Stimulated activated memory B cell treated with anti-CD40 and anti-IgM and Interleukin-4, amounts not matched to agents 10 μg/mL and 1 μg/mL and 100 μg/mL, for 72 hours (primary cell): ENCODE results near the gene PGRMC2.

ENCODE experiments used
- ATAC-seq: fragments of 150-1000 bp; cut with Tn5 transposase; 2 replicates; pipeline ENCODE4 v1.10.0; 2021
- H3K27ac Mint-ChIP-seq: one replicate; pipeline ENCODE4 v1.8.0; 2022; ENCODE audit warnings: mild to moderate bottlenecking, mixed read lengths
- H3K27me3 Mint-ChIP-seq: one replicate; pipeline ENCODE4 v1.8.0; 2022; ENCODE audit warnings: mixed read lengths
- H3K36me3 Mint-ChIP-seq: one replicate; pipeline ENCODE4 v1.8.0; 2022; ENCODE audit warnings: mixed read lengths
- H3K4me1 Mint-ChIP-seq: one replicate; pipeline ENCODE4 v1.8.0; 2022; ENCODE audit warnings: mixed read lengths
- H3K4me3 Mint-ChIP-seq: one replicate; pipeline ENCODE4 v1.8.0; 2022; ENCODE audit warnings: mild to moderate bottlenecking, moderate library complexity, mixed read lengths
- H3K9me3 Mint-ChIP-seq: one replicate; pipeline ENCODE4 v1.8.0; 2022; ENCODE audit warnings: mixed read lengths

The PGRMC2 gene

GRCh38 chr4:128287141-128287870 lies at the start of gene PGRMC2:
TSS of gene PGRMC2 (minus strand) at chr4:128287813. CDS start at chr4:128287790, 23 bp downstream.
- Mint-ChIP-seq H3K4me1 (peaks cover 36% of the 10 kb centered on the region), H3K27ac (peak within 1 kb of the TSS; percentile 70), H3K4me3 (peak within 1 kb of the TSS; percentile 94), H3K9me3 (no peaks in the 10 kb centered on the region), H3K36me3 (no peaks in the 10 kb centered on the region), H3K27me3 (no peaks in the 10 kb centered on the region)
- peak; percentile 2 for ATAC-seq

- no peaks in the 10 kb centered on the region for H3K27me3 Mint-ChIP-seq
- peaks cover 6% of the 10 kb centered on the region for H3K36me3 Mint-ChIP-seq
- no peaks in the 10 kb centered on the region for H3K4me1 Mint-ChIP-seq
- H3K27ac Mint-ChIP-seq, result no peak overlapping the region
- no peak for ATAC-seq
- no peaks in the 10 kb centered on the region for H3K9me3 Mint-ChIP-seq
- no peak overlapping the region for H3K4me3 Mint-ChIP-seq
Measured at GRCh38 chr4:128335541-128335940, 47.9 kb upstream of the PGRMC2 start.

GRCh38 chr4:128334256-128334655 lies 46.6 kb upstream of the PGRMC2 start:
- H3K4me3 Mint-ChIP-seq, result no peak overlapping the region
- H3K4me1 Mint-ChIP-seq, result no peaks in the 10 kb centered on the region
- peaks cover 6% of the 10 kb centered on the region for H3K36me3 Mint-ChIP-seq

GRCh38 chr4:128333309-128334018 lies 45.9 kb upstream of the PGRMC2 start:
- no peak for ATAC-seq
- H3K4me1 Mint-ChIP-seq, result no peaks in the 10 kb centered on the region
- peaks cover 7% of the 10 kb centered on the region for H3K36me3 Mint-ChIP-seq
- no peak overlapping the region for H3K27ac Mint-ChIP-seq
- H3K27me3 Mint-ChIP-seq, result no peaks in the 10 kb centered on the region
- no peaks in the 10 kb centered on the region for H3K9me3 Mint-ChIP-seq
- no peak overlapping the region for H3K4me3 Mint-ChIP-seq

More at GRCh38 chr4:128334256-128334655, 46.6 kb upstream of the PGRMC2 start:
- Mint-ChIP-seq H3K9me3 (no peaks in the 10 kb centered on the region), H3K27ac (no peak overlapping the region), H3K27me3 (no peaks in the 10 kb centered on the region)
- no peak for ATAC-seq

GRCh38 chr4:128332081-128332480 lies 44.5 kb upstream of the PGRMC2 start:
- no peak for ATAC-seq

GRCh38 chr4:128329638-128330037 lies 42.0 kb upstream of the PGRMC2 start:
- no peaks in the 10 kb centered on the region for H3K9me3 Mint-ChIP-seq

More at GRCh38 chr4:128332081-128332480, 44.5 kb upstream of the PGRMC2 start:
- no peaks in the 10 kb centered on the region for H3K9me3 Mint-ChIP-seq
- peaks cover 13% of the 10 kb centered on the region for H3K36me3 Mint-ChIP-seq
- no peaks in the 10 kb centered on the region for H3K27me3 Mint-ChIP-seq
- H3K4me3 Mint-ChIP-seq, result no peak overlapping the region
- no peaks in the 10 kb centered on the region for H3K4me1 Mint-ChIP-seq
- no peak overlapping the region for H3K27ac Mint-ChIP-seq

GRCh38 chr4:128328106-128328505 lies 40.5 kb upstream of the PGRMC2 start:
- no peak overlapping the region for H3K4me3 Mint-ChIP-seq
- no peaks in the 10 kb centered on the region for H3K9me3 Mint-ChIP-seq
- H3K4me1 Mint-ChIP-seq, result no peaks in the 10 kb centered on the region
- H3K36me3 Mint-ChIP-seq, result peaks cover 13% of the 10 kb centered on the region
- H3K27ac Mint-ChIP-seq, result no peak overlapping the region
- no peaks in the 10 kb centered on the region for H3K27me3 Mint-ChIP-seq
- no peak for ATAC-seq

More at GRCh38 chr4:128329638-128330037, 42.0 kb upstream of the PGRMC2 start:
- no peak for ATAC-seq
- H3K4me3 Mint-ChIP-seq, result no peak overlapping the region
- peaks cover 13% of the 10 kb centered on the region for H3K36me3 Mint-ChIP-seq
- no peaks in the 10 kb centered on the region for H3K27me3 Mint-ChIP-seq
- H3K27ac Mint-ChIP-seq, result no peak overlapping the region
- no peaks in the 10 kb centered on the region for H3K4me1 Mint-ChIP-seq

GRCh38 chr4:128323401-128323800 lies 35.8 kb upstream of the PGRMC2 start:
- Mint-ChIP-seq H3K27ac (no peak overlapping the region), H3K27me3 (no peaks in the 10 kb centered on the region), H3K36me3 (peaks cover 5% of the 10 kb centered on the region), H3K4me1 (no peaks in the 10 kb centered on the region), H3K9me3 (no peaks in the 10 kb centered on the region), H3K4me3 (no peak overlapping the region)
- ATAC-seq, result no peak

GRCh38 chr4:128322986-128323385 lies 35.4 kb upstream of the PGRMC2 start:
- Mint-ChIP-seq H3K27ac (no peak overlapping the region), H3K4me1 (no peaks in the 10 kb centered on the region), H3K9me3 (no peaks in the 10 kb centered on the region), H3K36me3 (peaks cover 4% of the 10 kb centered on the region), H3K4me3 (no peak overlapping the region), H3K27me3 (no peaks in the 10 kb centered on the region)
- no peak for ATAC-seq

- H3K27me3 Mint-ChIP-seq, result no peaks in the 10 kb centered on the region
- no peaks in the 10 kb centered on the region for H3K9me3 Mint-ChIP-seq
- no peaks in the 10 kb centered on the region for H3K4me1 Mint-ChIP-seq
- peaks cover 9% of the 10 kb centered on the region for H3K36me3 Mint-ChIP-seq
- no peak overlapping the region for H3K4me3 Mint-ChIP-seq
- H3K27ac Mint-ChIP-seq, result no peak overlapping the region
- ATAC-seq, result no peak
Measured at GRCh38 chr4:128322311-128322710, 34.7 kb upstream of the PGRMC2 start.

- Mint-ChIP-seq H3K36me3 (peaks cover 20% of the 10 kb centered on the region), H3K9me3 (no peaks in the 10 kb centered on the region), H3K4me1 (no peaks in the 10 kb centered on the region), H3K27me3 (no peaks in the 10 kb centered on the region), H3K4me3 (no peak overlapping the region), H3K27ac (no peak overlapping the region)
- no peak for ATAC-seq
Measured at GRCh38 chr4:128320656-128321055, 33.0 kb upstream of the PGRMC2 start.

GRCh38 chr4:128315756-128316520 lies 28.3 kb upstream of the PGRMC2 start:
- no peaks in the 10 kb centered on the region for H3K27me3 Mint-ChIP-seq
- no peak overlapping the region for H3K27ac Mint-ChIP-seq

GRCh38 chr4:128311659-128312403 lies 24.2 kb upstream of the PGRMC2 start:
- ATAC-seq, result no peak
- Mint-ChIP-seq H3K9me3 (no peaks in the 10 kb centered on the region), H3K36me3 (peaks cover 49% of the 10 kb centered on the region), H3K27ac (no peak overlapping the region), H3K27me3 (no peaks in the 10 kb centered on the region), H3K4me3 (no peak overlapping the region), H3K4me1 (no peaks in the 10 kb centered on the region)

More at GRCh38 chr4:128315756-128316520, 28.3 kb upstream of the PGRMC2 start:
- Mint-ChIP-seq H3K36me3 (peaks cover 44% of the 10 kb centered on the region), H3K4me1 (no peaks in the 10 kb centered on the region), H3K9me3 (no peaks in the 10 kb centered on the region), H3K4me3 (no peak overlapping the region)
- ATAC-seq, result no peak

- H3K4me3 Mint-ChIP-seq, result no peak overlapping the region
- peaks cover 39% of the 10 kb centered on the region for H3K36me3 Mint-ChIP-seq
- H3K4me1 Mint-ChIP-seq, result no peaks in the 10 kb centered on the region
- H3K27me3 Mint-ChIP-seq, result no peaks in the 10 kb centered on the region
- no peak overlapping the region for H3K27ac Mint-ChIP-seq
- ATAC-seq, result no peak
- H3K9me3 Mint-ChIP-seq, result no peaks in the 10 kb centered on the region
Measured at GRCh38 chr4:128310266-128310697, 22.7 kb upstream of the PGRMC2 start.

GRCh38 chr4:128309585-128309984 lies 22.0 kb upstream of the PGRMC2 start:
- H3K27me3 Mint-ChIP-seq, result no peaks in the 10 kb centered on the region
- H3K4me3 Mint-ChIP-seq, result no peak overlapping the region
- H3K27ac Mint-ChIP-seq, result no peak overlapping the region
- H3K36me3 Mint-ChIP-seq, result peaks cover 32% of the 10 kb centered on the region
- no peak for ATAC-seq
- no peaks in the 10 kb centered on the region for H3K4me1 Mint-ChIP-seq
- no peaks in the 10 kb centered on the region for H3K9me3 Mint-ChIP-seq
